HG03039 (cell line): Measurements from ENCODE around the gene PLPP6.
"Not testable (repeated sequence)": the region's sequence is repeated elsewhere in the genome, so short reads cannot be mapped to it uniquely, and the experiment has no call there.

Experiments used
- ATAC-seq: cut with Tn5 transposase; IDR thresholded peaks from one replicate; pipeline ENCODE4 v1.9.1; 2021; ENCODE audit warnings: mild to moderate bottlenecking, moderate library complexity; ENCODE audit not compliant: unreplicated experiment

Gene PLPP6

GRCh38 chr9:4662108-4662988, at the start of gene PLPP6:
PLPP6 (plus strand) TSS chr9:4662294; CDS start chr9:4662376, 82 bp downstream.
- ATAC-seq: peak; percentile 85

GRCh38 chr9:4614627-4615026, 47.5 kb upstream of the PLPP6 start:
- no peak for ATAC-seq

GRCh38 chr9:4615251-4615650, 46.8 kb upstream of the PLPP6 start:
- no peak for ATAC-seq

GRCh38 chr9:4615778-4616177, 46.3 kb upstream of the PLPP6 start:
- no peak for ATAC-seq

GRCh38 chr9:4617752-4618151, 44.3 kb upstream of the PLPP6 start:
- ATAC-seq: no peak

- ATAC-seq: no peak
Measured at GRCh38 chr9:4618700-4619099, 43.4 kb upstream of the PLPP6 start.

- no peak for ATAC-seq
Measured at GRCh38 chr9:4620057-4620765, 41.9 kb upstream of the PLPP6 start.

GRCh38 chr9:4620881-4621555, 41.1 kb upstream of the PLPP6 start:
- ATAC-seq: no peak

GRCh38 chr9:4622016-4622415, 40.1 kb upstream of the PLPP6 start:
- ATAC-seq: no peak

- no peak for ATAC-seq
Measured at GRCh38 chr9:4630836-4631235, 31.3 kb upstream of the PLPP6 start.

- ATAC-seq: no peak
Measured at GRCh38 chr9:4638968-4639367, 23.1 kb upstream of the PLPP6 start.

- ATAC-seq: no peak
Measured at GRCh38 chr9:4639420-4639819, 22.7 kb upstream of the PLPP6 start.

GRCh38 chr9:4640027-4640426, 22.1 kb upstream of the PLPP6 start:
- ATAC-seq: no peak

- no peak for ATAC-seq
Measured at GRCh38 chr9:4642351-4642750, 19.7 kb upstream of the PLPP6 start.

- no peak for ATAC-seq
Measured at GRCh38 chr9:4654084-4654483, 8.0 kb upstream of the PLPP6 start.

- ATAC-seq: no peak
Measured at GRCh38 chr9:4654538-4654937, 7.6 kb upstream of the PLPP6 start.

- not testable (repeated sequence) for ATAC-seq
Measured at GRCh38 chr9:4656196-4656595, 5.9 kb upstream of the PLPP6 start.

GRCh38 chr9:4656621-4657020, 5.5 kb upstream of the PLPP6 start:
- no peak for ATAC-seq

GRCh38 chr9:4657426-4658159, 4.5 kb upstream of the PLPP6 start:
- ATAC-seq: no peak

GRCh38 chr9:4660665-4661064, 1.4 kb upstream of the PLPP6 start:
- ATAC-seq: not testable (repeated sequence)

GRCh38 chr9:4661165-4661564, 929 bp upstream of the PLPP6 start:
- no peak for ATAC-seq
